Epithelial cell of proximal tubule (primary cell): Measurements from ENCODE around the gene TBXT. TPM values are rescaled to one million over a fixed set of nuclear protein-coding genes. Genes with fewer than 3 reads are reported as not detected.
"Not testable (repeated sequence)": the region's sequence is repeated elsewhere in the genome, so short reads cannot be mapped to it uniquely, and the experiment has no call there.

Experiments used
- DNase-seq: peaks from one replicate; pipeline ENCODE4 v3.0.0-alpha.2; 2011; ENCODE audit warnings: low read depth
- H3K4me3 ChIP-seq: 2 replicates; pipeline ENCODE4 v1.5.1; 2011; ENCODE audit warnings: low read depth, mild to moderate bottlenecking, low read length
- total RNA-seq: library from RNA; depleted of rRNA; stranded (reverse); fragments of >200 nt; gene quantifications from 2 replicates; pipeline ENCODE4 v1.2.3, GENCODE V29; 2015
- TF ChIP-seq, protein P1 (sequence below): conservative IDR thresholded peaks from 2 replicates; pipeline ENCODE4 v1.5.1; 2012; ENCODE audit warnings: low read depth, mild to moderate bottlenecking, low read length

The TBXT gene
- total RNA-seq, 1 donor from 2014 or later, result not detected

GRCh38 chr6:166145751-166146150 is 21.9 kb downstream of the TBXT start:
- TF ChIP-seq, protein P1, sequence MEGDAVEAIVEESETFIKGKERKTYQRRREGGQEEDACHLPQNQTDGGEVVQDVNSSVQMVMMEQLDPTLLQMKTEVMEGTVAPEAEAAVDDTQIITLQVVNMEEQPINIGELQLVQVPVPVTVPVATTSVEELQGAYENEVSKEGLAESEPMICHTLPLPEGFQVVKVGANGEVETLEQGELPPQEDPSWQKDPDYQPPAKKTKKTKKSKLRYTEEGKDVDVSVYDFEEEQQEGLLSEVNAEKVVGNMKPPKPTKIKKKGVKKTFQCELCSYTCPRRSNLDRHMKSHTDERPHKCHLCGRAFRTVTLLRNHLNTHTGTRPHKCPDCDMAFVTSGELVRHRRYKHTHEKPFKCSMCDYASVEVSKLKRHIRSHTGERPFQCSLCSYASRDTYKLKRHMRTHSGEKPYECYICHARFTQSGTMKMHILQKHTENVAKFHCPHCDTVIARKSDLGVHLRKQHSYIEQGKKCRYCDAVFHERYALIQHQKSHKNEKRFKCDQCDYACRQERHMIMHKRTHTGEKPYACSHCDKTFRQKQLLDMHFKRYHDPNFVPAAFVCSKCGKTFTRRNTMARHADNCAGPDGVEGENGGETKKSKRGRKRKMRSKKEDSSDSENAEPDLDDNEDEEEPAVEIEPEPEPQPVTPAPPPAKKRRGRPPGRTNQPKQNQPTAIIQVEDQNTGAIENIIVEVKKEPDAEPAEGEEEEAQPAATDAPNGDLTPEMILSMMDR, result no peak
- no peak overlapping the region for H3K4me3 ChIP-seq
- no peak for DNase-seq

DNA sequence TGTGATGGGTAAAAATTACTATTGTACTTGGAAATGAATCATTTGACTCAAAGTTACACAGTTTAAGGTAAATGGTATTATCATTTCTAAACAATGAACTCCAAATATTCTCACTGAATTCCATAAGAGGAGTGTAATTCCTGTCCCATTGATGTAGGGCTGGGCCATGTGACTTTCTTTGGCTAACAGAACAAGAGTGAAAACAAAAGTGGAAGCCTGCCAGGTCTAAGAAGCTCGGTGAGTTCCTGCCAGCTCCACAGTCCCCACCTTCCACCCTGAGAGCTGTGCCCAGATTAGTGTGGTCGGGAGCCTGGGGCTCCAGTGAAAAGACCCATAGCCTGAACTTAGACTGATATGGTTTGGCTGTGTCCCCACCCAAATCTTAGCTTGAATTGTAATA is 24.6 kb downstream of the TBXT start:
- no peak overlapping the region for H3K4me3 ChIP-seq
- DNase-seq, result no peak
- TF ChIP-seq, protein P1, result no peak

DNA sequence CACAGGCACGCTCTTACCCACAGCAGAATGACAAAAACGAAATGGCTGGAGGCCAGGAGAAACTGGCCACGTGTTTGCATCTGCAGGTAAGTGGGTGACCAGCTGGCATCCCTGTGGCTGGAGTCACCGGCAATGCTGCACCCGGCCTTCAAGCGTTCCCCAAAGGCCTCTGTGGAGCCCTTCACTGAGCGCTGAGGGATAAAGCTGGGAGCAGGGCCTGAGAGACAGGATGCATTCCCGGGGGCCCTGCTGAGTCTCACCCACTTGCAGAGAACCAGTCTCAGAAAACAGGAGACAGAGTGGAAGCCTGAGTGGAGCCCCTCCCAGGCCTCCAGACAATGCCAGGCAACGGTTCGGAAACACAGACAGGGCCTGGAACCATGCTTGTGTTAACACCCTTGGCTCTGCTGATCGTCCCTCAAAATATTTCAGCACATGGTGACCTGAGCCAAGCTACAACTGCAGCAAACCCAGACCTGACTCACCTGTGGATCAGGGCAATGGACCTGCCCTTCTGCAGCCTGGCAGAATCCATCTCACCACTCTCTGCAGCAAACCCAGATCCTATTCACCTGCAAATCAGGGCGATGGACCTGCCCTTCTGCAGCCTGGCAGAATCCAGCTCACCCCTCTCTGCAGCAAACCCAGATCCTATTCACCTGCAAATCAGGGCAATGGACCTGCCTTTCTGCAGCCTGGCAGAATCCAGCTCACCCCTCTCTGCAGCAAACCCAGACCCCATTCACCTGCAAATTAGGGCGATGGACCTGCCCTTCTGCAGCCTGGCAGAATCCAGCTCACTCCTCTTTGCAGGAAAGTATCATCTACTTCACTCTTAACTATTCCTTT is 39.8 kb downstream of the TBXT start:
- DNase-seq, result no peak
- no peak overlapping the region for H3K4me3 ChIP-seq
- TF ChIP-seq, protein P1, result no peak

GRCh38 chr6:166123115-166123514 is 44.5 kb downstream of the TBXT start:
- not testable (repeated sequence) for H3K4me3 ChIP-seq, DNase-seq

GRCh38 chr6:166121726-166122125 is 45.9 kb downstream of the TBXT start:
- DNase-seq, result no peak
- TF ChIP-seq, protein P1, result no peak
- no peak overlapping the region for H3K4me3 ChIP-seq

- H3K4me3 ChIP-seq, result no peak overlapping the region
- TF ChIP-seq, protein P1, result no peak
- no peak for DNase-seq
These were observed 48.3 kb downstream of the TBXT start for GRCh38 chr6:166119116-166119911.

- DNase-seq, result no peak
- TF ChIP-seq, protein P1, result no peak
- H3K4me3 ChIP-seq, result no peak overlapping the region
These were observed 52.0 kb downstream of the TBXT start for GRCh38 chr6:166115609-166116008.
